IMR-90 (cell line): Measurements from ENCODE around the gene PACSIN2. TPM values are rescaled to one million over a fixed set of nuclear protein-coding genes. Genes with fewer than 3 reads are reported as not detected.

ENCODE experiments used
- ATAC-seq: fragments of 200-7000 bp; cut with Tn5 transposase; 2 replicates; pipeline ENCODE4 v1.9.1; 2020; ENCODE audit warnings: low read depth, mild to moderate bottlenecking, moderate library complexity
- BruUV-seq: library from RNA; stranded (reverse); fragments of 400-500 nt; replicated peaks from 2 replicates; lab custom pipeline; 2021; lab: Mats Ljungman, UMichigan
- CTCF ChIA-PET: fragments of 300-600 bp; formaldehyde crosslinking; extraction: SDS; loops from one replicate; lab custom pipeline; 2021; ENCODE audit warnings: antibody characterized with exemption; lab: Yijun Ruan, JAX
- POLR2A ChIA-PET: fragments of 300-600 bp; sonication (Branson Sonifier 250); formaldehyde crosslinking; loops from one replicate; lab custom pipeline; 2022; ENCODE audit warnings: antibody characterized with exemption; ENCODE audit not compliant: unreplicated experiment; lab: Charles Lee
- DNase-seq: peaks from one replicate; pipeline ENCODE4 v3.0.0; 2013
- H2AFZ ChIP-seq: replicated peaks from 2 replicates; pipeline ENCODE3; 2013; ENCODE audit warnings: low read length, mild to moderate bottlenecking; ENCODE audit not compliant: poor library complexity
- H2AK5ac ChIP-seq: 2 replicates; pipeline ENCODE4 v1.6.1; 2013; ENCODE audit warnings: low read depth, low read length, inconsistent platforms
- H2AK9ac ChIP-seq: replicated peaks from 2 replicates; pipeline ENCODE3; 2013; ENCODE audit warnings: mild to moderate bottlenecking, low read depth, low read length, moderate library complexity; ENCODE audit not compliant: poor library complexity
- H2BK120ac ChIP-seq: 2 replicates; pipeline ENCODE4 v1.6.1; 2013; ENCODE audit warnings: low read depth, low read length, inconsistent platforms
- H2BK15ac ChIP-seq: 3 replicates; pipeline ENCODE4 v1.6.1; 2013; ENCODE audit warnings: low read depth, low read length, inconsistent platforms
- H2BK20ac ChIP-seq: 2 replicates; pipeline ENCODE4 v1.6.1; 2013; ENCODE audit warnings: low read depth, mild to moderate bottlenecking, inconsistent platforms, low read length, moderate library complexity
- H2BK5ac ChIP-seq: 2 replicates; pipeline ENCODE4 v1.6.1; 2013; ENCODE audit warnings: mild to moderate bottlenecking, low read depth, low read length, inconsistent platforms; ENCODE audit not compliant: poor library complexity, severe bottlenecking
- H3K14ac ChIP-seq: replicated peaks from 2 replicates; pipeline ENCODE4 v1.6.1; 2013; ENCODE audit warnings: low read depth, low read length, inconsistent platforms
- H3K18ac ChIP-seq: 2 replicates; pipeline ENCODE4 v1.6.1; 2013; ENCODE audit warnings: low read depth, low read length, control low read depth
- H3K23ac ChIP-seq: 2 replicates; pipeline ENCODE4 v1.6.1; 2013; ENCODE audit warnings: low read depth, low read length, inconsistent platforms
- H3K27ac ChIP-seq: 2 replicates; pipeline ENCODE4 v1.5.1; 2013; ENCODE audit warnings: mild to moderate bottlenecking, control low read depth, low read length; ENCODE audit not compliant: insufficient read depth
- H3K27me3 ChIP-seq: 2 replicates; pipeline ENCODE4 v1.6.1; 2013; ENCODE audit warnings: low read length; ENCODE audit not compliant: control insufficient read depth, insufficient read depth
- H3K36me3 ChIP-seq: 2 replicates; pipeline ENCODE4 v1.6.1; 2013; ENCODE audit warnings: low read length, mixed read lengths; ENCODE audit not compliant: control insufficient read depth, insufficient read depth
- H3K4ac ChIP-seq: 2 replicates; pipeline ENCODE4 v1.6.1; 2013; ENCODE audit warnings: low read depth, low read length, inconsistent platforms
- H3K4me1 ChIP-seq: 2 replicates; pipeline ENCODE4 v1.6.1; 2013; ENCODE audit warnings: low read length, mixed read lengths; ENCODE audit not compliant: control insufficient read depth, insufficient read depth
- H3K4me2 ChIP-seq: 2 replicates; pipeline ENCODE4 v1.6.1; 2013; ENCODE audit warnings: low read depth, mild to moderate bottlenecking, control low read depth, low read length, moderate library complexity
- H3K4me3 ChIP-seq: 2 replicates; pipeline ENCODE4 v1.5.1; 2013; ENCODE audit warnings: low read depth, mild to moderate bottlenecking, control low read depth, low read length, moderate library complexity; ENCODE audit not compliant: insufficient read depth
- H3K56ac ChIP-seq: 2 replicates; pipeline ENCODE4 v1.6.1; 2013; ENCODE audit warnings: low read length, inconsistent platforms; ENCODE audit not compliant: insufficient read depth; ENCODE audit errors: extremely low read depth
- H3K79me1 ChIP-seq, 2 experiments: 2 replicates each; pipeline ENCODE4 v1.6.1; 2013; ENCODE audit warnings: low read length in 2 of 2, inconsistent platforms in 1 of 2, low read depth in 1 of 2
- H3K9ac ChIP-seq: 2 replicates; pipeline ENCODE4 v1.6.1; 2013; ENCODE audit warnings: low read depth, low read length, control low read depth
- H3K9me1 ChIP-seq: 2 replicates; pipeline ENCODE4 v1.6.1; 2013; ENCODE audit warnings: low read length, inconsistent platforms; ENCODE audit not compliant: insufficient read depth
- H3K9me3 ChIP-seq: 2 replicates; pipeline ENCODE4 v1.6.1; 2013; ENCODE audit warnings: low read length; ENCODE audit not compliant: control insufficient read depth, insufficient read depth
- H4K20me1 ChIP-seq: 2 replicates; pipeline ENCODE4 v1.6.1; 2013; ENCODE audit warnings: low read length, inconsistent platforms; ENCODE audit not compliant: insufficient read depth
- H4K5ac ChIP-seq: 2 replicates; pipeline ENCODE4 v1.6.1; 2013; ENCODE audit warnings: mild to moderate bottlenecking, low read depth, low read length, control low read depth
- H4K8ac ChIP-seq, 2 experiments: 2 replicates each; pipeline ENCODE4 v1.6.1; 2013; ENCODE audit warnings: low read depth in 2 of 2, low read length in 2 of 2, control low read depth in 1 of 2, inconsistent platforms in 1 of 2
- H4K91ac ChIP-seq: 2 replicates; pipeline ENCODE4 v1.6.1; 2013; ENCODE audit warnings: low read depth, low read length, inconsistent platforms; ENCODE audit not compliant: insufficient read depth
- CHD1 ChIP-seq: IDR thresholded peaks from 2 replicates; pipeline ENCODE4 v1.6.1; 2012; ENCODE audit warnings: low read depth, low read length, improper control_type of control experiment
- CTCF ChIP-seq: conservative IDR thresholded peaks from 2 replicates; pipeline ENCODE4 v1.5.1; 2012; ENCODE audit warnings: mild to moderate bottlenecking, low read depth, low read length, improper control_type of control experiment
- RAD21 ChIP-seq: IDR thresholded peaks from 2 replicates; pipeline ENCODE4 v1.6.1; 2012; ENCODE audit warnings: low read length, improper control_type of control experiment
- WGBS, 2 experiments: methylation state at CpG; one replicate each; pipeline versions ENCODE4 v1.1.5 to v1.1.7; 2013; ENCODE audit warnings: missing lambda C conversion rate in 2 of 2; ENCODE audit not compliant: insufficient read length in 1 of 2; ENCODE audit errors: extremely low coverage in 2 of 2; 5-methylcytosine and 5-hydroxymethylcytosine counted together
- dilution Hi-C: fragments of 300-500 bp; cut with HindIII; formaldehyde crosslinking; loops from one replicate; pipeline ENCODE4 v1.14.3; 2018; ENCODE audit warnings: low sequenced_read_pairs; ENCODE audit not compliant: unreplicated experiment
- in situ Hi-C: fragments of 300-500 bp; cut with MboI; formaldehyde crosslinking; loops from 3 replicates; pipeline ENCODE4 v1.14.3; 2019; ENCODE audit warnings: low sequenced_read_pairs, inconsistent platforms, mixed read lengths
- intact Hi-C: fragments of 100-400 bp; cut with micrococcal nuclease; formaldehyde crosslinking; loops from 2 replicates; pipeline ENCODE4 v1.10.0; 2022
- polyA plus RNA-seq, 3 experiments: library from polyadenylated mRNA; depleted of rRNA; stranded (reverse); fragments of >200 nt; gene quantifications; 2 replicates each; pipeline ENCODE4 v1.2.3, GENCODE V29; 2012; ENCODE audit warnings: low replicate concordance in 1 of 3
- total RNA-seq: library from RNA; depleted of rRNA; stranded (reverse); fragments of >200 nt; gene quantifications from 2 replicates; pipeline ENCODE4 v1.2.3, GENCODE V29; 2012

The PACSIN2 gene
- total and polyA plus RNA-seq, 2 of the 4 experiments (the other 2 are of a cell fraction) = 85.0 to 118 TPM

GRCh38 chr22:43053176-43053575 is 38.2 kb upstream of the PACSIN2 start:
- H3K9ac ChIP-seq = no peak overlapping the region
- no TSS peak for BruUV-seq
- H3K27ac ChIP-seq = no peak overlapping the region
- H2BK20ac ChIP-seq = no peak overlapping the region
- no peak overlapping the region for H2AK9ac ChIP-seq
- no peak overlapping the region for H3K4me3 ChIP-seq
- H3K9me3 ChIP-seq = no peaks in the 10 kb centered on the region
- no peak overlapping the region for H2BK15ac ChIP-seq
- in situ Hi-C loops (no loop called here), dilution Hi-C loops (no loop called here), intact Hi-C loops (no loop called here)
- no peak overlapping the region for H2BK5ac ChIP-seq
- no peak overlapping the region for H3K56ac ChIP-seq
- H3K4ac ChIP-seq = no peak overlapping the region
- H4K20me1 ChIP-seq = no peaks in the 10 kb centered on the region
- DNase-seq (no peak), ATAC-seq (no peak)
- ChIA-PET POLR2A (no interaction called here), CTCF (no interaction called here)
- H3K4me2 ChIP-seq = no peak overlapping the region
- no peaks in the 10 kb centered on the region for H3K79me1 ChIP-seq
- H3K18ac ChIP-seq = no peak overlapping the region
- H3K23ac ChIP-seq = no peak overlapping the region
- peaks cover 10% of the 10 kb centered on the region; the same call in 1 of the 2 replicates for H3K36me3 ChIP-seq
- no peak overlapping the region for H2AK5ac ChIP-seq
- H2AFZ ChIP-seq = no peak overlapping the region
- H3K9me1 ChIP-seq = no peaks in the 10 kb centered on the region
- no peak overlapping the region for H2BK120ac ChIP-seq
- H4K8ac ChIP-seq = no peak overlapping the region
- H3K14ac ChIP-seq = no peak overlapping the region
- no peak overlapping the region for H4K91ac ChIP-seq
- H4K5ac ChIP-seq = no peak overlapping the region
- TF ChIP-seq RAD21 (peak; percentile 33; the same call in 1 of the 2 replicates), CTCF (peak; percentile 24; the same call in 1 of the 2 replicates), CHD1 (no peak)
- whole genome bisulfite sequencing, 2 experiments = 100% methylated on average over 2 of the region's 7 CpGs; no CpG with 5 or more reads in 1 of the 2 experiments
- H3K27me3 ChIP-seq = no peaks in the 10 kb centered on the region
- H3K4me1 ChIP-seq = no peaks in the 10 kb centered on the region
